GM13976 (cell line): ENCODE measurements around the gene DAZAP1.

Experiments used
- DNase-seq: peaks from one replicate; pipeline ENCODE4 v3.0.0; 2012; ENCODE audit warnings: low spot score
- CTCF ChIP-seq: IDR thresholded peaks from 2 replicates; pipeline ENCODE4 v1.5.1; 2012; ENCODE audit warnings: borderline replicate concordance, mild to moderate bottlenecking; ENCODE audit not compliant: insufficient read depth; ENCODE audit errors: extremely low read depth, missing control alignments, control extremely low read depth
- in situ Hi-C: fragments of 300-500 bp; cut with MboI; formaldehyde crosslinking; loops from one replicate; pipeline ENCODE4 v1.12.0; 2022; ENCODE audit warnings: low sequenced_read_pairs, mixed read lengths, inconsistent platforms; ENCODE audit not compliant: unreplicated experiment

The DAZAP1 gene

GRCh38 chr19:1407528-1408299 is at the start of gene DAZAP1:
Gene DAZAP1 (plus strand): TSS chr19:1407586. CDS start chr19:1407774, 188 bp downstream.
- no peak for TF ChIP-seq CTCF
- DNase-seq = peak; percentile 72
- in situ Hi-C loops = no loop called here

GRCh38 chr19:1360126-1360817 is 47.1 kb upstream of the DAZAP1 start:
- TF ChIP-seq CTCF = no peak
- no peak for DNase-seq
- in situ Hi-C loops = no loop called here

- DNase-seq = no peak
- in situ Hi-C loops = no loop called here
- no peak for TF ChIP-seq CTCF
These were observed 46.4 kb upstream of the DAZAP1 start for GRCh38 chr19:1360818-1361461.

GRCh38 chr19:1361601-1362386 is 45.6 kb upstream of the DAZAP1 start:
- in situ Hi-C loops = no loop called here
- TF ChIP-seq CTCF = no peak
- peak; percentile 61 for DNase-seq

GRCh38 chr19:1362387-1363257 is 44.8 kb upstream of the DAZAP1 start:
- in situ Hi-C loops = no loop called here
- TF ChIP-seq CTCF = no peak
- DNase-seq = peak; percentile 54
